Neural cell (in vitro differentiated cells): Measurements from ENCODE around the gene ATG4D. TPM values are rescaled to one million over a fixed set of nuclear protein-coding genes. Genes with fewer than 3 reads are reported as not detected.
A peak's percentile ranks its signal among the peaks of the same experiment; 100 is the strongest.

Experiments used
- H2AFZ ChIP-seq: fragments of 200-600, 300-800 bp; sonication (generic), shearing (Covaris generic); 2 replicates; pipeline ENCODE4 v1.6.0; 2014; ENCODE audit warnings: low read depth, mild to moderate bottlenecking, antibody characterized with exemption, low read length, moderate library complexity
- H3F3A ChIP-seq: fragments of 200-600 bp; shearing (Covaris generic); 2 replicates; pipeline ENCODE4 v1.6.1; 2016; ENCODE audit warnings: mild to moderate bottlenecking, moderate library complexity, mixed read lengths, antibody characterized with exemption, low read length; ENCODE audit not compliant: insufficient read depth, poor library complexity, severe bottlenecking
- H3K27ac ChIP-seq: fragments of 200-600, 300-800 bp; sonication (generic), shearing (Covaris generic); 2 replicates; pipeline ENCODE4 v1.5.1; 2014; ENCODE audit warnings: mild to moderate bottlenecking, low read length, moderate library complexity
- H3K27me3 ChIP-seq: fragments of 300-800, 200-600 bp; sonication (generic), shearing (Covaris generic); 2 replicates; pipeline ENCODE4 v1.6.0; 2014; ENCODE audit warnings: mild to moderate bottlenecking, low read depth, low read length, moderate library complexity; ENCODE audit not compliant: insufficient read depth
- H3K36me3 ChIP-seq: fragments of 300-800, 200-600 bp; sonication (generic), shearing (Covaris generic); 2 replicates; pipeline ENCODE4 v1.5.1; 2014; ENCODE audit warnings: mild to moderate bottlenecking, antibody characterized with exemption, low read length, moderate library complexity; ENCODE audit not compliant: insufficient read depth
- H3K4me2 ChIP-seq: fragments of 300-800, 200-600 bp; sonication (generic), shearing (Covaris generic); 2 replicates; pipeline ENCODE4 v1.6.0; 2014; ENCODE audit warnings: mild to moderate bottlenecking, low read length
- H3K4me3 ChIP-seq: fragments of 300-800, 200-600 bp; sonication (generic), shearing (Covaris generic); 2 replicates; pipeline ENCODE4 v1.5.1; 2014; ENCODE audit warnings: mild to moderate bottlenecking, low read length, moderate library complexity
- H3K79me2 ChIP-seq: fragments of 200-600 bp; shearing (Covaris generic); replicated peaks from 2 replicates; pipeline ENCODE4 v1.6.0; 2014; ENCODE audit warnings: mild to moderate bottlenecking, low read length, moderate library complexity; ENCODE audit not compliant: insufficient read depth
- H3K9ac ChIP-seq: fragments of 300-800, 200-600 bp; sonication (generic), shearing (Covaris generic); 2 replicates; pipeline ENCODE4 v1.6.1; 2016; ENCODE audit warnings: mild to moderate bottlenecking, low read length, mixed read lengths
- H3K9me2 ChIP-seq: fragments of 200-600 bp; shearing (Covaris generic); 2 replicates; pipeline ENCODE4 v1.6.1; 2016; ENCODE audit warnings: mild to moderate bottlenecking, low read length, mixed read lengths; ENCODE audit not compliant: insufficient read depth
- H3K9me3 ChIP-seq: fragments of 200-600, 300-800 bp; sonication (generic), shearing (Covaris generic); 2 replicates; pipeline ENCODE4 v1.6.1; 2016; ENCODE audit warnings: mild to moderate bottlenecking, mixed run types, low read length, moderate library complexity, mixed read lengths
- H4K20me1 ChIP-seq: fragments of 200-600 bp; shearing (Covaris generic); 2 replicates; pipeline ENCODE4 v1.6.1; 2016; ENCODE audit warnings: mild to moderate bottlenecking, mixed run types; ENCODE audit not compliant: insufficient read depth
- CTCF ChIP-seq: fragments of 450-650 bp; IDR thresholded peaks from 2 replicates; pipeline ENCODE4 v1.5.1; 2014; ENCODE audit warnings: antibody characterized with exemption, mild to moderate bottlenecking, moderate library complexity; ENCODE audit not compliant: poor library complexity, severe bottlenecking
- EP300 ChIP-seq: fragments of 450-650 bp; conservative IDR thresholded peaks from 2 replicates; pipeline ENCODE4 v1.6.1; 2014; ENCODE audit warnings: antibody characterized with exemption, mild to moderate bottlenecking, moderate library complexity; ENCODE audit not compliant: poor library complexity, severe bottlenecking
- EZH2 ChIP-seq: fragments of 200-600, 300-800 bp; shearing (Covaris generic), sonication (generic); IDR thresholded peaks from 2 replicates; pipeline ENCODE4 v1.6.1; 2014; ENCODE audit warnings: antibody characterized with exemption, low read length, borderline replicate concordance, mild to moderate bottlenecking; ENCODE audit not compliant: insufficient read depth, poor library complexity, severe bottlenecking
- MXI1 ChIP-seq: fragments of 450-650 bp; conservative IDR thresholded peaks from 2 replicates; pipeline ENCODE4 v1.6.1; 2014; ENCODE audit warnings: antibody characterized with exemption, mild to moderate bottlenecking; ENCODE audit not compliant: poor library complexity, severe bottlenecking
- POLR2AphosphoS5 ChIP-seq: IDR thresholded peaks from 2 replicates; pipeline ENCODE4 v1.6.1; 2012
- SMC3 ChIP-seq: fragments of 450-650 bp; conservative IDR thresholded peaks from 2 replicates; pipeline ENCODE4 v1.6.1; 2014; ENCODE audit warnings: antibody characterized with exemption, mild to moderate bottlenecking, moderate library complexity; ENCODE audit not compliant: poor library complexity
- TAF1 ChIP-seq: IDR thresholded peaks from 2 replicates; pipeline ENCODE4 v1.6.1; 2012; ENCODE audit warnings: low read depth
- polyA plus RNA-seq: library from polyadenylated mRNA; depleted of rRNA; stranded (reverse); fragments of >200 nt; gene quantifications from 2 replicates; pipeline ENCODE4 v1.2.3, GENCODE V29; 2014

Gene ATG4D
- polyA plus RNA-seq, 1 donor from 2014 or later, result 50.2 TPM

GRCh38 chr19:10514211-10515145 is 29.2 kb upstream of the ATG4D start:
- Histone ChIP-seq H3K9ac (no peak overlapping the region), H3K27ac (no peak overlapping the region)

GRCh38 chr19:10516064-10516385 is 27.7 kb upstream of the ATG4D start:
- peaks cover 88% of the 10 kb centered on the region for H3K27me3 ChIP-seq
- H3K9ac ChIP-seq, result no peak overlapping the region
- H3K4me2 ChIP-seq, result no peak overlapping the region
- no peak overlapping the region for H3K27ac ChIP-seq
- H3K36me3 ChIP-seq, result no peaks in the 10 kb centered on the region
- H3K79me2 ChIP-seq, result no peaks in the 10 kb centered on the region
- TF ChIP-seq POLR2AphosphoS5 (no peak), SMC3 (no peak), MXI1 (no peak), EZH2 (no peak), CTCF (no peak), TAF1 (no peak)
- H3K4me3 ChIP-seq, result no peak overlapping the region
- H3F3A ChIP-seq, result no peaks in the 10 kb centered on the region
- no peak overlapping the region for H2AFZ ChIP-seq
- no peaks in the 10 kb centered on the region for H3K9me2 ChIP-seq
- H4K20me1 ChIP-seq, result no peaks in the 10 kb centered on the region
- H3K9me3 ChIP-seq, result no peaks in the 10 kb centered on the region

More at GRCh38 chr19:10514211-10515145, 29.2 kb upstream of the ATG4D start:
- Histone ChIP-seq H3K27me3 (peaks cover 80% of the 10 kb centered on the region), H3K36me3 (no peaks in the 10 kb centered on the region), H3K9me2 (no peaks in the 10 kb centered on the region), H3K79me2 (no peaks in the 10 kb centered on the region), H2AFZ (no peak overlapping the region), H3K4me2 (no peak overlapping the region), H3F3A (no peaks in the 10 kb centered on the region), H3K9me3 (no peaks in the 10 kb centered on the region), H4K20me1 (no peaks in the 10 kb centered on the region), H3K4me3 (peak overlapping the region; percentile 59)
- no peak for TF ChIP-seq EP300
- no peak for TF ChIP-seq TAF1
- TF ChIP-seq EZH2, result peak; percentile 38
- TF ChIP-seq POLR2AphosphoS5, result no peak
- peak; percentile 59 for TF ChIP-seq CTCF
- TF ChIP-seq MXI1, result no peak
